BLaER1 (cell line): ENCODE data around the gene BMP4.
"Not testable (repeated sequence)": the region's sequence is repeated elsewhere in the genome, so short reads cannot be mapped to it uniquely, and the experiment has no call there.

ENCODE experiments used
- H3K27ac ChIP-seq: shearing (Covaris generic); formaldehyde crosslinking; 2 replicates; pipeline ENCODE4 v1.8.1; 2022
- H3K27me3 ChIP-seq: shearing (Covaris generic); formaldehyde crosslinking; 2 replicates; pipeline ENCODE4 v1.8.1; 2022
- H3K36me3 ChIP-seq: shearing (Covaris generic); formaldehyde crosslinking; 2 replicates; pipeline ENCODE4 v1.8.1; 2022
- H3K4me1 ChIP-seq: shearing (Covaris generic); formaldehyde crosslinking; 2 replicates; pipeline ENCODE4 v1.8.1; 2022
- H3K4me2 ChIP-seq: shearing (Covaris generic); formaldehyde crosslinking; 2 replicates; pipeline ENCODE4 v1.8.1; 2022
- H3K4me3 ChIP-seq: shearing (Covaris generic); formaldehyde crosslinking; 2 replicates; pipeline ENCODE4 v1.8.1; 2022
- H3K9ac ChIP-seq: shearing (Covaris generic); formaldehyde crosslinking; 2 replicates; pipeline ENCODE4 v1.8.1; 2022
- H3K9me3 ChIP-seq: shearing (Covaris generic); formaldehyde crosslinking; 2 replicates; pipeline ENCODE4 v1.8.1; 2022
- H4K20me1 ChIP-seq: shearing (Covaris generic); formaldehyde crosslinking; 2 replicates; pipeline ENCODE4 v1.8.1; 2022
- Cebpa-rat ChIP-seq: shearing (Covaris generic); IDR thresholded peaks from 2 replicates; pipeline ENCODE4 v1.8.1; 2022

The BMP4 gene

GRCh38 chr14:53956427-53957201, at the start of gene BMP4:
BMP4 (minus strand) TSS chr14:53956825; CDS start chr14:53952222, 4,603 bp downstream.
- Histone ChIP-seq H3K4me1 (peaks cover 50% of the 10 kb centered on the region), H3K4me2 (peak within 1 kb of the TSS; percentile 89), H4K20me1 (0 out of 2 replicates have a peak, but pooled peaks cover 10% of the 10 kb centered on the region), H3K27me3 (peaks cover 14% of the 10 kb centered on the region; the same call in 1 of the 2 replicates), H3K27ac (no peak within 1 kb of the TSS), H3K4me3 (peak within 1 kb of the TSS; percentile 76), H3K9ac (peak within 1 kb of the TSS; percentile 72), H3K9me3 (no peaks in the 10 kb centered on the region), H3K36me3 (peaks cover 5% of the 10 kb centered on the region)
- TF ChIP-seq Cebpa-rat, result no peak

- H3K4me3 ChIP-seq, result no peak overlapping the region
- H3K9me3 ChIP-seq, result no peaks in the 10 kb centered on the region
- no peaks in the 10 kb centered on the region for H3K27me3 ChIP-seq
- no peak overlapping the region for H3K4me2 ChIP-seq
- no peak overlapping the region for H3K27ac ChIP-seq
- H4K20me1 ChIP-seq, result no peaks in the 10 kb centered on the region
- no peak for TF ChIP-seq Cebpa-rat
- H3K9ac ChIP-seq, result no peak overlapping the region
- H3K36me3 ChIP-seq, result no peaks in the 10 kb centered on the region
- H3K4me1 ChIP-seq, result 0 out of 2 replicates have a peak, but pooled peaks cover 5% of the 10 kb centered on the region
These were observed 46.4 kb upstream of the BMP4 start for GRCh38 chr14:54003064-54003463.

- no peak for TF ChIP-seq Cebpa-rat
- Histone ChIP-seq H3K9ac (no peak overlapping the region), H3K4me2 (no peak overlapping the region), H3K36me3 (no peaks in the 10 kb centered on the region), H3K9me3 (no peaks in the 10 kb centered on the region), H3K4me3 (no peak overlapping the region), H3K27ac (no peak overlapping the region), H3K4me1 (0 out of 2 replicates have a peak, but pooled peaks cover 5% of the 10 kb centered on the region), H4K20me1 (no peaks in the 10 kb centered on the region), H3K27me3 (no peaks in the 10 kb centered on the region)
These were observed 46.0 kb upstream of the BMP4 start for GRCh38 chr14:54002653-54003052.

- Histone ChIP-seq H3K4me1 (0 out of 2 replicates have a peak, but pooled peaks cover 5% of the 10 kb centered on the region), H3K36me3 (no peaks in the 10 kb centered on the region), H3K9me3 (no peaks in the 10 kb centered on the region), H3K27ac (no peak overlapping the region), H3K9ac (no peak overlapping the region), H3K4me3 (no peak overlapping the region), H3K27me3 (no peaks in the 10 kb centered on the region), H3K4me2 (no peak overlapping the region), H4K20me1 (no peaks in the 10 kb centered on the region)
- TF ChIP-seq Cebpa-rat, result no peak
These were observed 44.7 kb upstream of the BMP4 start for GRCh38 chr14:54001189-54001878.

GRCh38 chr14:54000341-54000811, 43.8 kb upstream of the BMP4 start:
- H3K9me3 ChIP-seq, result no peaks in the 10 kb centered on the region
- no peak overlapping the region for H3K4me3 ChIP-seq
- no peak overlapping the region for H3K4me2 ChIP-seq
- H3K9ac ChIP-seq, result no peak overlapping the region
- H3K27me3 ChIP-seq, result no peaks in the 10 kb centered on the region
- no peak for TF ChIP-seq Cebpa-rat
- no peaks in the 10 kb centered on the region for H3K36me3 ChIP-seq
- 0 out of 2 replicates have a peak, but pooled peaks cover 5% of the 10 kb centered on the region for H3K4me1 ChIP-seq
- no peak overlapping the region for H3K27ac ChIP-seq
- no peaks in the 10 kb centered on the region for H4K20me1 ChIP-seq

GRCh38 chr14:53999061-53999488, 42.5 kb upstream of the BMP4 start:
- Histone ChIP-seq H3K36me3 (no peaks in the 10 kb centered on the region), H3K9ac (no peak overlapping the region), H3K27ac (no peak overlapping the region), H3K27me3 (no peaks in the 10 kb centered on the region), H3K4me1 (0 out of 2 replicates have a peak, but pooled peaks cover 5% of the 10 kb centered on the region), H3K4me2 (no peak overlapping the region), H3K9me3 (no peaks in the 10 kb centered on the region), H4K20me1 (no peaks in the 10 kb centered on the region), H3K4me3 (no peak overlapping the region)
- no peak for TF ChIP-seq Cebpa-rat

GRCh38 chr14:53996041-53996440, 39.4 kb upstream of the BMP4 start:
- Histone ChIP-seq H3K4me1 (no peaks in the 10 kb centered on the region), H3K4me2 (no peak overlapping the region), H3K27ac (no peak overlapping the region), H3K9ac (no peak overlapping the region), H3K27me3 (no peaks in the 10 kb centered on the region), H3K9me3 (no peaks in the 10 kb centered on the region), H4K20me1 (no peaks in the 10 kb centered on the region), H3K36me3 (no peaks in the 10 kb centered on the region), H3K4me3 (no peak overlapping the region)
- no peak for TF ChIP-seq Cebpa-rat

GRCh38 chr14:53993920-53994607, 37.4 kb upstream of the BMP4 start:
- Histone ChIP-seq H3K4me2 (no peak overlapping the region), H3K27ac (no peak overlapping the region), H3K36me3 (no peaks in the 10 kb centered on the region), H3K9me3 (no peaks in the 10 kb centered on the region), H3K4me3 (no peak overlapping the region), H3K27me3 (no peaks in the 10 kb centered on the region), H3K4me1 (no peaks in the 10 kb centered on the region), H3K9ac (no peak overlapping the region), H4K20me1 (no peaks in the 10 kb centered on the region)
- TF ChIP-seq Cebpa-rat, result no peak

- Histone ChIP-seq H3K4me3 (no peak overlapping the region), H3K36me3 (no peaks in the 10 kb centered on the region), H3K9ac (no peak overlapping the region)
These were observed 34.4 kb upstream of the BMP4 start for GRCh38 chr14:53990978-53991377.

GRCh38 chr14:53986718-53987117, 30.1 kb upstream of the BMP4 start:
- not testable (repeated sequence) for H3K36me3 ChIP-seq, H3K4me2 ChIP-seq, H4K20me1 ChIP-seq, H3K4me3 ChIP-seq, H3K27ac ChIP-seq, H3K4me1 ChIP-seq, H3K9ac ChIP-seq, H3K27me3 ChIP-seq
- H3K9me3 ChIP-seq, result peaks cover 34% of the 10 kb centered on the region

More at GRCh38 chr14:53990978-53991377, 34.4 kb upstream of the BMP4 start:
- no peak for TF ChIP-seq Cebpa-rat
- Histone ChIP-seq H3K9me3 (peaks cover 12% of the 10 kb centered on the region), H3K27me3 (no peaks in the 10 kb centered on the region), H3K4me2 (no peak overlapping the region), H3K27ac (no peak overlapping the region), H4K20me1 (no peaks in the 10 kb centered on the region), H3K4me1 (no peaks in the 10 kb centered on the region)

GRCh38 chr14:53984958-53985357, 28.3 kb upstream of the BMP4 start:
- H4K20me1 ChIP-seq, H3K27me3 ChIP-seq, H3K4me3 ChIP-seq, H3K4me1 ChIP-seq, H3K36me3 ChIP-seq, H3K9ac ChIP-seq, H3K4me2 ChIP-seq, H3K27ac ChIP-seq: not testable (repeated sequence)
- peaks cover 34% of the 10 kb centered on the region for H3K9me3 ChIP-seq
